Large intestine (tissue), 12 donors: ENCODE data around the gene SRM. TPM values are rescaled to one million over a fixed set of nuclear protein-coding genes. Genes with fewer than 3 reads are reported as not detected.
"Not testable (repeated sequence)": the region's sequence is repeated elsewhere in the genome, so short reads cannot be mapped to it uniquely, and the experiment has no call there.

Experiments
- DNase-seq, 2 donors: peaks; one replicate each; pipeline versions ENCODE4 v3.0.0 to v3.0.0-alpha.2; 2013
- H3K27ac ChIP-seq: one replicate; pipeline ENCODE4 v1.5.1; 2013; ENCODE audit warnings: low read length
- H3K27me3 ChIP-seq: 2 replicates; pipeline ENCODE4 v1.6.1; 2013; ENCODE audit warnings: low read length; ENCODE audit not compliant: control insufficient read depth, insufficient read depth
- H3K36me3 ChIP-seq: 2 replicates; pipeline ENCODE4 v1.6.1; 2013; ENCODE audit warnings: low read length; ENCODE audit not compliant: control insufficient read depth, insufficient read depth
- H3K4me1 ChIP-seq: one replicate; pipeline ENCODE4 v1.6.1; 2013; ENCODE audit warnings: low read length; ENCODE audit not compliant: control insufficient read depth, insufficient read depth
- H3K4me3 ChIP-seq: one replicate; pipeline ENCODE4 v1.5.1; 2013; ENCODE audit warnings: low read length
- H3K9me3 ChIP-seq: one replicate; pipeline ENCODE4 v1.6.1; 2013; ENCODE audit warnings: mild to moderate bottlenecking, low read depth, low read length, moderate library complexity; ENCODE audit not compliant: control insufficient read depth
- WGBS: methylation state at CpG from one replicate; pipeline ENCODE4 v1.1.5; 2013; ENCODE audit warnings: low lambda C conversion rate; ENCODE audit not compliant: insufficient coverage; 5-methylcytosine and 5-hydroxymethylcytosine counted together
- long read RNA-seq, 11 donors: transcript quantifications; one replicate each; lab custom pipeline, GENCODE V29; 2026
- polyA plus RNA-seq: library from polyadenylated mRNA; unstranded; fragments of 120-200 nt; gene quantifications from one replicate; pipeline ENCODE4 v1.2.1, GENCODE V29; 2013

Gene SRM
- 38.2 TPM for polyA plus RNA-seq
- long read RNA-seq, donor 1, transcript SRM-201 (8 exons, 1,266 nt) = major isoform, 12 of 17 reads
- long read RNA-seq, donor 1, partial matches to known transcripts = 5 of 17 reads
- long read RNA-seq, donor 1, other reads (novel, unspliced or antisense) = 0 of 17 reads
- long read RNA-seq, donor 2, transcript SRM-201 (8 exons, 1,266 nt) = major isoform, 27 of 43 reads
- long read RNA-seq, donor 2, partial matches to known transcripts = 13 of 43 reads
- long read RNA-seq, donor 2, other reads (novel, unspliced or antisense) = 0 of 43 reads
- long read RNA-seq, donor 3 = 0 reads
- long read RNA-seq, donor 4, partial matches to known transcripts = 0 of 3 reads
- long read RNA-seq, donor 4, other reads (novel, unspliced or antisense) = 0 of 3 reads
- long read RNA-seq, donor 5, transcript SRM-201 (8 exons, 1,266 nt) = major isoform, 20 of 27 reads
- long read RNA-seq, donor 5, partial matches to known transcripts = 6 of 27 reads
- long read RNA-seq, donor 5, other reads (novel, unspliced or antisense) = 0 of 27 reads
- long read RNA-seq, donor 6, transcript SRM-201 (8 exons, 1,266 nt) = major isoform, 23 of 30 reads
- long read RNA-seq, donor 6, partial matches to known transcripts = 6 of 30 reads
- long read RNA-seq, donor 6, other reads (novel, unspliced or antisense) = 0 of 30 reads
- long read RNA-seq, donor 7, transcript SRM-201 (8 exons, 1,266 nt) = major isoform, 17 of 18 reads
- long read RNA-seq, donor 7, partial matches to known transcripts = 0 of 18 reads
- long read RNA-seq, donor 7, other reads (novel, unspliced or antisense) = 0 of 18 reads
- long read RNA-seq, donor 8, transcript SRM-201 (8 exons, 1,266 nt) = major isoform, 15 of 33 reads
- long read RNA-seq, donor 8, partial matches to known transcripts = 15 of 33 reads
- long read RNA-seq, donor 8, other reads (novel, unspliced or antisense) = 0 of 33 reads
- long read RNA-seq, donor 9, transcript SRM-201 (8 exons, 1,266 nt) = major isoform, 13 of 14 reads
- long read RNA-seq, donor 9, partial matches to known transcripts = 0 of 14 reads
- long read RNA-seq, donor 9, other reads (novel, unspliced or antisense) = 0 of 14 reads
- long read RNA-seq, donor 10, transcript SRM-201 (8 exons, 1,266 nt) = major isoform, 21 of 32 reads
- long read RNA-seq, donor 10, partial matches to known transcripts = 11 of 32 reads
- long read RNA-seq, donor 10, other reads (novel, unspliced or antisense) = 0 of 32 reads
- long read RNA-seq, donor 11, transcript SRM-201 (8 exons, 1,266 nt) = major isoform, 21 of 26 reads
- long read RNA-seq, donor 11, partial matches to known transcripts = 5 of 26 reads
- long read RNA-seq, donor 11, other reads (novel, unspliced or antisense) = 0 of 26 reads

DNA sequence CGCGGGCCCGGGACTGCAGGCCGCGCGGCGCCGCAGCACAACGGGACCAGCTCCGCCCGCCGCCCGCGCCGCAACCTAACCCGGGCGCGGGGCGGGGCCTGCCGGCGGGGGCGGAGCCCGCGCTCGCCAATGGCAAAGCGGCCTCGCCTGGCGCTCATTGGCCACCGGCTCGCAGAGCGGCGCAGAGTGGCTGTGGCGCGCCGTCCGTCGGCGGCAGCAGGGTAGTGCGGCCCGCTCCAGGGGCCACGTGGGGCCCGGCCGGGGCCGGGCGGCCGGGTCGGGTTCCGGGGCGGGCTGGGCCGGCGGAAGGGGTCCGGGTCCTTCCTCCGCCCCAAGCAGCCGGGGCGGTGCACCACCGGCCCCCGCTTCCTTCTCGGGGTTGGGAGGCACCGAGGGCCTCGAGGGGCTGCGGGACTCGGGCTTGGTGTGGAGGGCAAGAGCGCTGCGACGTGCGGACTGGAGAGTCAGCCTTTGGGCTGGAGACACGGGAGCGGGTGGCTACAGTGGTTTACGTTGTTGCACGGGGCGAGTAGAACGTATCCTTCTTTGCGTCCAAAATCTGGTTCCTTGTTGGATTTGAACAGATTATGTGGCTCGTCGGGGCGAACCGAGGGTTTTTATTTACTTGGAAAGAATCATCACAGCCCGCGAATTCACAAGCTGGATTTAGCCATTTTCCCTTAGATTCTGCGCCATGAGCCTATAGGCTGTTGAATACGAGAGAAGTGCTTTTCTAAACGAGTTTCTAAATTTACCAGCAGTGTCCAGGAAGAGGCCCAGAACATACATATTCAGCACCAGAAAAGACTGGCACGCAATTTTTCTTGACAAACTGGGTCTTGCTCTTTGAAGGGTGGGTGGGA lies at the start of gene SRM:
SRM (minus strand) TSS at position 51 of the 863 bp plus-strand sequence. CDS start 75 bp downstream, outside the sequence.
- 0% methylated on average over 1 of the region's 83 CpGs for WGBS
- peaks cover 30% of the 10 kb centered on the region for H3K36me3 ChIP-seq
- H3K4me3 ChIP-seq = peak within 1 kb of the TSS; percentile 85
- peak within 1 kb of the TSS; percentile 57 for H3K27ac ChIP-seq
- no peaks in the 10 kb centered on the region for H3K9me3 ChIP-seq
- peak; percentile 90 to 94 for DNase-seq
- peaks cover 8% of the 10 kb centered on the region for H3K4me1 ChIP-seq
- no peaks in the 10 kb centered on the region for H3K27me3 ChIP-seq

- Histone ChIP-seq H3K36me3 (peaks cover 51% of the 10 kb centered on the region), H3K9me3 (no peaks in the 10 kb centered on the region), H3K27me3 (no peaks in the 10 kb centered on the region), H3K4me3 (no peak overlapping the region), H3K27ac (no peak overlapping the region), H3K4me1 (no peaks in the 10 kb centered on the region)
- DNase-seq = no peak
- WGBS = 75% methylated on average over 2 of the region's 7 CpGs
Observed at GRCh38 chr1:11109047-11109760, 49.4 kb upstream of the SRM start.

DNA sequence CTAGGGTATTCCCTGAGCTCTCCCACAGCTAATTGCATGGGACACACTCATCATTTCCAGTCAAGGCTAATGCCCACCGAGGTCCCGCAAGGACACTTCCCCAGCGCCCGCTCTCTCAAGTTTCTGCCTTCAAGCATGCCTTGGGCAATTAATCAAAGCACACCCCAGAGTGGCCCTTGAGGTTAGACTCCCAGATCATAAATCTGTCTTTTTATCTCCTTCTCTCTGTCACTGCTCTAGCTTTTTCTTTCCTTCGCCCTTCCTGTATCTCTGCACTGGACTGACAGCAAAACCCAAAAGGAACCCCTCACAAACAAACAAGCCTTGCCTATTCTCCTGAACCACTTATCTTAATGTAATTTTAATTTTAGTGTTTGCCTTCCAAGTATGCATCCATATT lies 47.8 kb upstream of the SRM start:
- Histone ChIP-seq H3K4me1 (no peaks in the 10 kb centered on the region), H3K27ac (no peak overlapping the region), H3K4me3 (no peak overlapping the region), H3K27me3 (no peaks in the 10 kb centered on the region), H3K36me3 (peaks cover 39% of the 10 kb centered on the region), H3K9me3 (no peaks in the 10 kb centered on the region)
- WGBS = 60% methylated on average over 1 of the region's 5 CpGs
- no peak for DNase-seq

DNA sequence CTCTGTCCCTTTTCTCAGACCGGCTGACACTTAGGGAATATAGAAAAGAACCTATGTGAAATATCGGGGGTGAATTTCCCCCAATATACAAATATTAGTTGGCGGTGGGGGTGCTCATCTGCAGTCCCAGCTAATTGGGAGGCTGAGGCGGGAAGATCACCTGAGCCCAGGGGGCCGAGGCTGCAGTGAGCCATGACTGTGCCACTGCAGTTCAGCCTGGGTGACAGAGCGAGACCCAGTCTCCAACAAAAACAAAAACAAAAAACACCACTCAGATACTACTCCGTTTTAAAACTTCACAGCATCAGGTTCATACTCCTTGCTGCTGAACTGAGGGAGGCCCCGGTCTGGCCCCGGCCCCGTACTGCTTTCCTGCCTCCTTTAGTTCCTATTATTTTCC lies 45.8 kb upstream of the SRM start:
- Histone ChIP-seq H3K27me3 (no peaks in the 10 kb centered on the region), H3K36me3 (peaks cover 33% of the 10 kb centered on the region), H3K9me3 (no peaks in the 10 kb centered on the region), H3K4me3 (no peak overlapping the region), H3K27ac (no peak overlapping the region), H3K4me1 (no peaks in the 10 kb centered on the region)
- no peak for DNase-seq
- 100% methylated on average over 2 of the region's 10 CpGs for WGBS

GRCh38 chr1:11101347-11101746 lies 41.5 kb upstream of the SRM start:
- no peak overlapping the region for H3K4me3 ChIP-seq
- no CpG with 5 or more reads among the region's 6 CpGs for WGBS
- no peak overlapping the region for H3K27ac ChIP-seq
- no peak for DNase-seq
- H3K4me1 ChIP-seq = no peaks in the 10 kb centered on the region
- peaks cover 16% of the 10 kb centered on the region for H3K36me3 ChIP-seq
- no peaks in the 10 kb centered on the region for H3K27me3 ChIP-seq
- no peaks in the 10 kb centered on the region for H3K9me3 ChIP-seq

DNA sequence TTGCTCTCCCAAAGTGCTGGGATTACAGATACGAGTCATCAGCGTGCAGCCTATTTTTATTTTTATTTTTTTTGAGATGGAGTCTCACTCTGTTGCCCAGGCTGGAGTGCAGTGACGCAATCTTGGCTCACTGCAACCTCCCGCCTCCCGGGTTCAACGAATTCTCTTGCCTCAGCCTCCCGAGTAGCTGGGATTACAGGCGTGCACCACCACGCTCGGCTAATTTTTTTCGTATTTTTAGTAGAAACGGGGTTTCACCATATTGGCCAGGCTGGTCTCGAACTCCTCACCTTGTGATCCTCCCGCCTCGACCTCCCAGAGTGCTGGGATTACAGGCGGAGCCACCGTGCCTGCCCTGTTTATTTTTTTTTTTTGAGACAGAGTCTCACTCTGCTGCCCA lies 41.0 kb upstream of the SRM start:
- H3K4me1 ChIP-seq, DNase-seq, H3K27ac ChIP-seq, H3K27me3 ChIP-seq, H3K4me3 ChIP-seq, H3K9me3 ChIP-seq: not testable (repeated sequence)
- no CpG with 5 or more reads among the region's 17 CpGs for WGBS
- H3K36me3 ChIP-seq = peaks cover 16% of the 10 kb centered on the region

GRCh38 chr1:11100149-11100493 lies 40.3 kb upstream of the SRM start:
- no peaks in the 10 kb centered on the region for H3K27me3 ChIP-seq
- WGBS = no CpG with 5 or more reads among the region's 13 CpGs
- DNase-seq = no peak
- H3K4me3 ChIP-seq = peak overlapping the region; percentile 94
- peaks cover 17% of the 10 kb centered on the region for H3K36me3 ChIP-seq
- H3K4me1 ChIP-seq = no peaks in the 10 kb centered on the region
- H3K27ac ChIP-seq = peak overlapping the region; percentile 68
- H3K9me3 ChIP-seq = no peaks in the 10 kb centered on the region

DNA sequence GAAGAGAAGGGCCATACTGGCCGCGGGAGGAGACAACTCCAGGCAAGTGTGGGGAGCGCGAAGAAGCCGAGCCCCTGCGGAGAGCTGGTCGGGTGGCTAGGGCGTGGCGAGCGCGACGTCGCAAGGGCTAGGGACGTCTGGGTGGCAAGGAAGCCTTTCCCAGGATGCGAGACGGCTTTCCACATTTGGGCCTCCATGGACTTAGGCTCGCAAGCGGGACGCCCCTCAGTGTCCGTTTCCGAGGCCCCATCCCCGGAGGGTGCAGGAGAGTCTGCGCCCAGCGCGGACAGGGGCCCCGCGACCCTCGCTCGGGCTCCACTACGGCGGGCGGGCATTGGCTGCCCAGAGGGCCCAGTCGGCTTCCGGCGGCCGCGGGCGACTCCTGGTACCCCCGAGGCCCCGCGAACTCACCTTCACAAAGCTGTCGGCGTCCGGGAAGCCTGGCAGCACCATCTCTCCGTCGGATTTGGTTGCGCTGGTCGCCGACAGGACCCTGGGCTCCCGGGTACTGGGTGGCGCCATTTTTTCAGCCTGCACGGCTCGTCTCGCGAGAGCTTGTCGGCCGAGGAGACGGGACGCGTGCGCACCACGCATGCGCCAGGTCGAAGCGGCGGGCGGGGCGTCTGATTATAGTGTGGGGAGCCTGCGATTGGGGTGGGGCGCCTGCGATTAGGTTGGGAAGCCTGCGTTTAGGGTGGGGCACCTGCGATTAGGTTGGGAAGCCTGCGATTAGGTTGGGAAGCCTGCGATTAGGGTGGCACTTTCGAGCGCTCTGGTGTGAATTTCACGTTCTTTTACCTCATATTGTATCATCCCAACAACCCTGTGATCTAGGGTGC lies 39.7 kb upstream of the SRM start, which contains the start of gene EXOSC10:
EXOSC10 (minus strand) TSS at position 560 of the 839 bp plus-strand sequence; CDS start at position 522, 38 bp downstream.
- Histone ChIP-seq H3K4me3 (peak within 1 kb of the TSS; percentile 94), H3K27me3 (no peaks in the 10 kb centered on the region), H3K9me3 (no peaks in the 10 kb centered on the region), H3K4me1 (no peaks in the 10 kb centered on the region), H3K27ac (peak within 1 kb of the TSS; percentile 68), H3K36me3 (peaks cover 22% of the 10 kb centered on the region)
- DNase-seq = peak; percentile 91
- no CpG with 5 or more reads among the region's 78 CpGs for WGBS
